HCT116 (cell line): ENCODE data around the gene CYP2E1.

ENCODE experiments used
- EZH2phosphoT487 ChIP-seq: fragments of 200-600 bp; IDR thresholded peaks from 2 replicates; pipeline ENCODE4 v1.6.1; 2018; ENCODE audit warnings: antibody characterized with exemption, borderline replicate concordance
- POLR2A ChIP-seq: IDR thresholded peaks from 2 replicates; pipeline ENCODE4 v1.7.0; 2011; ENCODE audit warnings: borderline replicate concordance; ENCODE audit not compliant: insufficient read depth, insufficient read length; ENCODE audit errors: extremely low read depth
- POLR2AphosphoS5 ChIP-seq: IDR thresholded peaks from 2 replicates; pipeline ENCODE4 v1.6.1; 2011; ENCODE audit warnings: mild to moderate bottlenecking, low read depth, low read length, moderate library complexity
- RAD21 ChIP-seq: IDR thresholded peaks from 2 replicates; pipeline ENCODE4 v1.6.1; 2012; ENCODE audit warnings: low read depth, mild to moderate bottlenecking
- SRF ChIP-seq: IDR thresholded peaks from 2 replicates; pipeline ENCODE4 v1.6.1; 2012; ENCODE audit warnings: low read depth
- TF ChIP-seq, protein P1 (sequence below): IDR thresholded peaks from 2 replicates; pipeline ENCODE4 v1.6.1; 2012
- TF ChIP-seq, protein P2 (sequence below), 3 experiments: fragments of 200-600 bp in 1 of 3; sonication (generic) in 1 of 3; IDR thresholded peaks in 2 of 3; conservative IDR thresholded peaks in 1 of 3; 2 replicates each; pipeline ENCODE4 v1.5.1; 2012 to 2017; ENCODE audit warnings: low read depth in 2 of 3, low read length in 2 of 3, antibody characterized with exemption in 1 of 3, borderline replicate concordance in 1 of 3, control low read depth in 1 of 3, mild to moderate bottlenecking in 1 of 3, mixed read lengths in 1 of 3, mixed run types in 1 of 3, moderate library complexity in 1 of 3; ENCODE audit not compliant: insufficient read depth in 1 of 3
- TF ChIP-seq, protein P3 (sequence below): IDR thresholded peaks from 2 replicates; pipeline ENCODE4 v1.6.1; 2012

DNA sequence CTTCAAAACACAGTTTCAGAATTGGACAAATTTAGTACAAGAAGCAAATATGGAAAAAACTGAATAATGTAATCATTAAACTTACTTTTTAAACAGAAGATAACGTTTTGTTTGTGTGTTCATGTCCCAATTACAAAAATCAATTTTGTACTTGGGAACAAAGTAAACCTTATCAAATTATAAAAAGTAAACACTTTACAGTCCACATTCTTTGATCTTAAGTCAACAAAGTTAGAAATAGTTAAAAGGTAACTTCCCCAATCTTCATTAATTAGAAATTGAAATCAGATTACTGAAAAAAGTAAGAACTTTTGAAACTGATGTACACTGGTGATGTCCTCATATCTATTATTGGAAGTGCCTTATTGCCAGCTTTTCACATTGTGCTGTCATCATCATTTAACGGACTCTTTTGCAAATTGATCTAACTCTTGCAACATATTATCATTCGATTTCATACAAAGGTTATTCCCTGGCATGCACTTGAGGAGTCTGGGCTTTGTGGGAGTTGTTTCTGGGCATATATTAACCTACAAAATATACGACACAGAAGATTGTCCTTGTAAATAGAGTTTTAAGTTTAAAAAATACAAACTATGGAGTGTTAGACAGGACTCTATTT is 15.1 kb upstream of the CYP2E1 start:
- TF ChIP-seq, protein P1, sequence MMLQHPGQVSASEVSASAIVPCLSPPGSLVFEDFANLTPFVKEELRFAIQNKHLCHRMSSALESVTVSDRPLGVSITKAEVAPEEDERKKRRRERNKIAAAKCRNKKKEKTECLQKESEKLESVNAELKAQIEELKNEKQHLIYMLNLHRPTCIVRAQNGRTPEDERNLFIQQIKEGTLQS, result no peak
- TF ChIP-seq POLR2AphosphoS5, result no peak
- TF ChIP-seq EZH2phosphoT487, result no peak
- TF ChIP-seq, protein P2, sequence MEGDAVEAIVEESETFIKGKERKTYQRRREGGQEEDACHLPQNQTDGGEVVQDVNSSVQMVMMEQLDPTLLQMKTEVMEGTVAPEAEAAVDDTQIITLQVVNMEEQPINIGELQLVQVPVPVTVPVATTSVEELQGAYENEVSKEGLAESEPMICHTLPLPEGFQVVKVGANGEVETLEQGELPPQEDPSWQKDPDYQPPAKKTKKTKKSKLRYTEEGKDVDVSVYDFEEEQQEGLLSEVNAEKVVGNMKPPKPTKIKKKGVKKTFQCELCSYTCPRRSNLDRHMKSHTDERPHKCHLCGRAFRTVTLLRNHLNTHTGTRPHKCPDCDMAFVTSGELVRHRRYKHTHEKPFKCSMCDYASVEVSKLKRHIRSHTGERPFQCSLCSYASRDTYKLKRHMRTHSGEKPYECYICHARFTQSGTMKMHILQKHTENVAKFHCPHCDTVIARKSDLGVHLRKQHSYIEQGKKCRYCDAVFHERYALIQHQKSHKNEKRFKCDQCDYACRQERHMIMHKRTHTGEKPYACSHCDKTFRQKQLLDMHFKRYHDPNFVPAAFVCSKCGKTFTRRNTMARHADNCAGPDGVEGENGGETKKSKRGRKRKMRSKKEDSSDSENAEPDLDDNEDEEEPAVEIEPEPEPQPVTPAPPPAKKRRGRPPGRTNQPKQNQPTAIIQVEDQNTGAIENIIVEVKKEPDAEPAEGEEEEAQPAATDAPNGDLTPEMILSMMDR (IDR thresholded peaks at IDR 0.05 in 2 of 3, conservative IDR thresholded peaks at IDR 0.05 in 1 of 3; ENCODE audit: borderline replicate concordance in 1 of 3, insufficient read depth in 1 of 3, low read depth in 2 of 3, low read length in 2 of 3), result no peak
- TF ChIP-seq POLR2A, result no peak
- TF ChIP-seq, protein P3, sequence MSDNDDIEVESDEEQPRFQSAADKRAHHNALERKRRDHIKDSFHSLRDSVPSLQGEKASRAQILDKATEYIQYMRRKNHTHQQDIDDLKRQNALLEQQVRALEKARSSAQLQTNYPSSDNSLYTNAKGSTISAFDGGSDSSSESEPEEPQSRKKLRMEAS, result no peak
- TF ChIP-seq SRF, result no peak
- TF ChIP-seq RAD21, result no peak
